Loucy (cell line): ENCODE data around the gene STXBP6.

Source experiments
- H2AFZ ChIP-seq: fragments of 200-600 bp; sonication (generic); 2 replicates; pipeline ENCODE4 v1.6.0; 2016; ENCODE audit warnings: antibody characterized with exemption, mild to moderate bottlenecking, low read length, moderate library complexity
- H3F3A ChIP-seq: fragments of 200-600 bp; 2 replicates; pipeline ENCODE4 v1.6.0; 2016; ENCODE audit warnings: antibody characterized with exemption, low read depth, mild to moderate bottlenecking
- H3K27me3 ChIP-seq: fragments of 200-600 bp; sonication (generic); 2 replicates; pipeline ENCODE4 v1.6.1; 2014; ENCODE audit warnings: low read length, mild to moderate bottlenecking; ENCODE audit not compliant: insufficient read depth, poor library complexity, severe bottlenecking
- H3K36me3 ChIP-seq: fragments of 200-600 bp; sonication (generic); 2 replicates; pipeline ENCODE4 v1.6.1; 2016; ENCODE audit warnings: low read length; ENCODE audit not compliant: insufficient read depth
- H3K4me1 ChIP-seq: fragments of 200-600 bp; sonication (generic); 2 replicates; pipeline ENCODE4 v1.5.1; 2014; ENCODE audit warnings: low read length, mild to moderate bottlenecking; ENCODE audit not compliant: insufficient read depth, poor library complexity, severe bottlenecking
- H3K4me2 ChIP-seq: fragments of 200-600 bp; sonication (generic); 2 replicates; pipeline ENCODE4 v1.6.0; 2014; ENCODE audit warnings: antibody characterized with exemption, low read length, low read depth, mild to moderate bottlenecking; ENCODE audit not compliant: poor library complexity, severe bottlenecking
- H3K4me3 ChIP-seq: fragments of 200-600 bp; sonication (generic); 2 replicates; pipeline ENCODE4 v1.5.1; 2014; ENCODE audit warnings: low read length, mild to moderate bottlenecking, mixed read lengths; ENCODE audit not compliant: poor library complexity, severe bottlenecking
- H3K79me2 ChIP-seq: fragments of 200-600 bp; sonication (generic); 2 replicates; pipeline ENCODE4 v1.6.1; 2014; ENCODE audit warnings: low read length; ENCODE audit not compliant: insufficient read depth
- H3K9ac ChIP-seq: fragments of 200-600 bp; sonication (generic); 2 replicates; pipeline ENCODE4 v1.6.0; 2014; ENCODE audit warnings: mild to moderate bottlenecking, low read depth, low read length, moderate library complexity; ENCODE audit not compliant: poor library complexity, severe bottlenecking
- H3K9me2 ChIP-seq: fragments of 200-600 bp; sonication (generic); replicated peaks from 2 replicates; pipeline ENCODE4 v1.6.1; 2016; ENCODE audit warnings: low read depth, low read length, mixed read lengths
- H3K9me3 ChIP-seq: fragments of 200-600 bp; sonication (generic); 2 replicates; pipeline ENCODE4 v1.6.1; 2014; ENCODE audit warnings: mild to moderate bottlenecking, antibody characterized with exemption, low read length, low read depth; ENCODE audit not compliant: insufficient read depth
- H4K20me1 ChIP-seq: fragments of 200-600 bp; sonication (generic); 2 replicates; pipeline ENCODE4 v1.6.0; 2014; ENCODE audit warnings: antibody characterized with exemption, low read length, mild to moderate bottlenecking; ENCODE audit not compliant: insufficient read depth, poor library complexity, severe bottlenecking
- EZH2phosphoT487 ChIP-seq: fragments of 200-600 bp; IDR thresholded peaks from 2 replicates; pipeline ENCODE4 v1.6.1; 2018; ENCODE audit warnings: antibody characterized with exemption, mild to moderate bottlenecking, moderate library complexity, borderline replicate concordance
- TF ChIP-seq, protein P1 (sequence below): fragments of 200-600 bp; sonication (generic); conservative IDR thresholded peaks from 2 replicates; pipeline ENCODE4 v1.5.1; 2014; ENCODE audit warnings: mild to moderate bottlenecking, antibody characterized with exemption, low read length

STXBP6 gene

GRCh38 chr14:24947131-24947530 is 102.8 kb downstream of the STXBP6 start:
- no peaks in the 10 kb centered on the region for H3K27me3 ChIP-seq

GRCh38 chr14:24944800-24945199 is 105.1 kb downstream of the STXBP6 start:
- Histone ChIP-seq H3K36me3 (no peaks in the 10 kb centered on the region), H3K4me3 (no peak overlapping the region), H3K4me2 (peak overlapping the region; percentile 33), H3K9ac (no peak overlapping the region), H4K20me1 (no peaks in the 10 kb centered on the region), H2AFZ (peak overlapping the region; percentile 97), H3K79me2 (no peaks in the 10 kb centered on the region), H3K4me1 (peaks cover 9% of the 10 kb centered on the region), H3K9me2 (no peaks in the 10 kb centered on the region), H3K9me3 (no peaks in the 10 kb centered on the region), H3F3A (no peaks in the 10 kb centered on the region), H3K27me3 (no peaks in the 10 kb centered on the region)
- TF ChIP-seq, protein P1, sequence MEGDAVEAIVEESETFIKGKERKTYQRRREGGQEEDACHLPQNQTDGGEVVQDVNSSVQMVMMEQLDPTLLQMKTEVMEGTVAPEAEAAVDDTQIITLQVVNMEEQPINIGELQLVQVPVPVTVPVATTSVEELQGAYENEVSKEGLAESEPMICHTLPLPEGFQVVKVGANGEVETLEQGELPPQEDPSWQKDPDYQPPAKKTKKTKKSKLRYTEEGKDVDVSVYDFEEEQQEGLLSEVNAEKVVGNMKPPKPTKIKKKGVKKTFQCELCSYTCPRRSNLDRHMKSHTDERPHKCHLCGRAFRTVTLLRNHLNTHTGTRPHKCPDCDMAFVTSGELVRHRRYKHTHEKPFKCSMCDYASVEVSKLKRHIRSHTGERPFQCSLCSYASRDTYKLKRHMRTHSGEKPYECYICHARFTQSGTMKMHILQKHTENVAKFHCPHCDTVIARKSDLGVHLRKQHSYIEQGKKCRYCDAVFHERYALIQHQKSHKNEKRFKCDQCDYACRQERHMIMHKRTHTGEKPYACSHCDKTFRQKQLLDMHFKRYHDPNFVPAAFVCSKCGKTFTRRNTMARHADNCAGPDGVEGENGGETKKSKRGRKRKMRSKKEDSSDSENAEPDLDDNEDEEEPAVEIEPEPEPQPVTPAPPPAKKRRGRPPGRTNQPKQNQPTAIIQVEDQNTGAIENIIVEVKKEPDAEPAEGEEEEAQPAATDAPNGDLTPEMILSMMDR: no peak
- no peak for TF ChIP-seq EZH2phosphoT487

More at GRCh38 chr14:24947131-24947530, 102.8 kb downstream of the STXBP6 start:
- Histone ChIP-seq H3K36me3 (no peaks in the 10 kb centered on the region), H3K9me3 (no peaks in the 10 kb centered on the region), H2AFZ (no peak overlapping the region), H4K20me1 (no peaks in the 10 kb centered on the region), H3K4me2 (no peak overlapping the region), H3K79me2 (no peaks in the 10 kb centered on the region), H3F3A (no peaks in the 10 kb centered on the region), H3K4me1 (peaks cover 9% of the 10 kb centered on the region), H3K9me2 (no peaks in the 10 kb centered on the region), H3K4me3 (no peak overlapping the region), H3K9ac (no peak overlapping the region)
- TF ChIP-seq, protein P1: no peak
- no peak for TF ChIP-seq EZH2phosphoT487

GRCh38 chr14:24943024-24943423 is 106.9 kb downstream of the STXBP6 start:
- H3K9me3 ChIP-seq: no peaks in the 10 kb centered on the region
- H4K20me1 ChIP-seq: no peaks in the 10 kb centered on the region
- H3F3A ChIP-seq: no peaks in the 10 kb centered on the region
- no peak overlapping the region for H3K4me3 ChIP-seq
- TF ChIP-seq, protein P1: no peak
- TF ChIP-seq EZH2phosphoT487: no peak
- H2AFZ ChIP-seq: peak overlapping the region; percentile 84
- H3K9ac ChIP-seq: no peak overlapping the region
- H3K4me2 ChIP-seq: no peak overlapping the region
- peaks cover 9% of the 10 kb centered on the region for H3K4me1 ChIP-seq
- no peaks in the 10 kb centered on the region for H3K9me2 ChIP-seq
- no peaks in the 10 kb centered on the region for H3K36me3 ChIP-seq
- no peaks in the 10 kb centered on the region for H3K79me2 ChIP-seq
- no peaks in the 10 kb centered on the region for H3K27me3 ChIP-seq
